ENCODE data around the gene ENDOV. TPM values are rescaled to one million over a fixed set of nuclear protein-coding genes. Genes with fewer than 3 reads are reported as not detected.

Gene ENDOV
- total and polyA plus RNA-seq, 2 of the 13 experiments (the other 11 are each of a cell fraction or from before 2014, with no cell fraction given), result 15.1 to 17.1 TPM

GRCh38 chr17:80453998-80454556 is 39.1 kb downstream of the ENDOV start (continued):
- TF ChIP-seq, protein P1, sequence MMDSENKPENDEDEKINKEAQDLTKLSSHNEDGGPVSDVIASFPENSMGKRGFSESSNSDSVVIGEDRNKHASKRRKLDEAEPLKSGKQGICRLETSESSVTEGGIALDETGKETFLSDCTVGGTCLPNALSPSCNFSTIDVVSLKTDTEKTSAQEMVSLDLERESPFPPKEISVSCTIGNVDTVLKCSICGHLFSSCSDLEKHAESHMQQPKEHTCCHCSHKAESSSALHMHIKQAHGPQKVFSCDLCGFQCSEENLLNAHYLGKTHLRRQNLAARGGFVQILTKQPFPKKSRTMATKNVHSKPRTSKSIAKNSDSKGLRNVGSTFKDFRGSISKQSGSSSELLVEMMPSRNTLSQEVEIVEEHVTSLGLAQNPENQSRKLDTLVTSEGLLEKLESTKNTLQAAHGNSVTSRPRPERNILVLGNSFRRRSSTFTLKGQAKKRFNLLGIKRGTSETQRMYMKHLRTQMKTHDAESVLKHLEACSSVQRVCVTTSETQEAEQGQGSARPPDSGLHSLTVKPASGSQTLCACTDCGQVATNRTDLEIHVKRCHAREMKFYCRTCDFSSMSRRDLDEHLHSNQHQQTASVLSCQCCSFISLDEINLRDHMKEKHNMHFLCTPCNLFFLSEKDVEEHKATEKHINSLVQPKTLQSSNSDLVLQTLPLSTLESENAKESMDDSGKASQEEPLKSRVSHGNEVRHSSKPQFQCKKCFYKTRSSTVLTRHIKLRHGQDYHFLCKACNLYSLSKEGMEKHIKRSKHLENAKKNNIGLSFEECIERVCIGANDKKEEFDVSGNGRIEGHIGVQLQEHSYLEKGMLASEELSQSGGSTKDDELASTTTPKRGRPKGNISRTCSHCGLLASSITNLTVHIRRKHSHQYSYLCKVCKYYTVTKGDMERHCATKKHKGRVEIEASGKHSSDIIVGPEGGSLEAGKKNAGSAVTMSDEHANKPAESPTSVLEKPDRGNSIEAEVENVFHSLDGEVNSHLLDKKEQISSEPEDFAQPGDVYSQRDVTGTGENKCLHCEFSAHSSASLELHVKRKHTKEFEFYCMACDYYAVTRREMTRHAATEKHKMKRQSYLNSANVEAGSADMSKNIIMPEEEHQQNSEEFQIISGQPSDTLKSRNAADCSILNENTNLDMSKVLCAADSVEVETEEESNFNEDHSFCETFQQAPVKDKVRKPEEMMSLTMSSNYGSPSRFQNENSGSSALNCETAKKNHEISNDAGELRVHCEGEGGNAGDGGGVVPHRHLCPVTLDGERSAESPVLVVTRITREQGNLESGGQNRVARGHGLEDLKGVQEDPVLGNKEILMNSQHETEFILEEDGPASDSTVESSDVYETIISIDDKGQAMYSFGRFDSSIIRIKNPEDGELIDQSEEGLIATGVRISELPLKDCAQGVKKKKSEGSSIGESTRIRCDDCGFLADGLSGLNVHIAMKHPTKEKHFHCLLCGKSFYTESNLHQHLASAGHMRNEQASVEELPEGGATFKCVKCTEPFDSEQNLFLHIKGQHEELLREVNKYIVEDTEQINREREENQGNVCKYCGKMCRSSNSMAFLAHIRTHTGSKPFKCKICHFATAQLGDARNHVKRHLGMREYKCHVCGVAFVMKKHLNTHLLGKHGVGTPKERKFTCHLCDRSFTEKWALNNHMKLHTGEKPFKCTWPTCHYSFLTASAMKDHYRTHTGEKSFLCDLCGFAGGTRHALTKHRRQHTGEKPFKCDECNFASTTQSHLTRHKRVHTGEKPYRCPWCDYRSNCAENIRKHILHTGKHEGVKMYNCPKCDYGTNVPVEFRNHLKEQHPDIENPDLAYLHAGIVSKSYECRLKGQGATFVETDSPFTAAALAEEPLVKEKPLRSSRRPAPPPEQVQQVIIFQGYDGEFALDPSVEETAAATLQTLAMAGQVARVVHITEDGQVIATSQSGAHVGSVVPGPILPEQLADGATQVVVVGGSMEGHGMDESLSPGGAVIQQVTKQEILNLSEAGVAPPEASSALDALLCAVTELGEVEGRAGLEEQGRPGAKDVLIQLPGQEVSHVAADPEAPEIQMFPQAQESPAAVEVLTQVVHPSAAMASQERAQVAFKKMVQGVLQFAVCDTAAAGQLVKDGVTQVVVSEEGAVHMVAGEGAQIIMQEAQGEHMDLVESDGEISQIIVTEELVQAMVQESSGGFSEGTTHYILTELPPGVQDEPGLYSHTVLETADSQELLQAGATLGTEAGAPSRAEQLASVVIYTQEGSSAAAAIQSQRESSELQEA (CRISPR knock-in tag; IDR thresholded peaks at IDR 0.05; ENCODE audit: not compliant biosample characterization), result no peak
- TF ChIP-seq KLF16 (CRISPR knock-in tag; IDR thresholded peaks at IDR 0.05) (peak in 1 of 2 experiments; percentile 11; a peak in 1 of 4 replicates), KLF6 (CRISPR knock-in tag; IDR thresholded peaks at IDR 0.05) (no peak), ZFP36L1 (CRISPR knock-in tag; IDR thresholded peaks at IDR 0.05) (no peak; the same call in 1 of the 2 replicates), KAT8 (CRISPR knock-in tag; IDR thresholded peaks at IDR 0.05) (no peak), ZNF878 (CRISPR knock-in tag; IDR thresholded peaks at IDR 0.05) (no peak), TMF1 (CRISPR knock-in tag; IDR thresholded peaks at IDR 0.05; ENCODE audit: low read depth) (no peak), SUZ12 (IDR thresholded peaks at IDR 0.05; ENCODE audit: low read depth, low read length) (no peak), TBP (CRISPR knock-in tag; IDR thresholded peaks at IDR 0.05) (no peak), ZNF605 (CRISPR knock-in tag; IDR thresholded peaks at IDR 0.05) (no peak), KDM5B (CRISPR knock-in tag; IDR thresholded peaks at IDR 0.05; ENCODE audit: borderline replicate concordance) (no peak), ZMYM2 (CRISPR knock-in tag; IDR thresholded peaks at IDR 0.05) (peak; percentile 96), ZNF30 (CRISPR knock-in tag; IDR thresholded peaks at IDR 0.05) (peak; percentile 97), ZNF225 (CRISPR knock-in tag; IDR thresholded peaks at IDR 0.05) (no peak)
- TF ChIP-seq, protein P2, sequence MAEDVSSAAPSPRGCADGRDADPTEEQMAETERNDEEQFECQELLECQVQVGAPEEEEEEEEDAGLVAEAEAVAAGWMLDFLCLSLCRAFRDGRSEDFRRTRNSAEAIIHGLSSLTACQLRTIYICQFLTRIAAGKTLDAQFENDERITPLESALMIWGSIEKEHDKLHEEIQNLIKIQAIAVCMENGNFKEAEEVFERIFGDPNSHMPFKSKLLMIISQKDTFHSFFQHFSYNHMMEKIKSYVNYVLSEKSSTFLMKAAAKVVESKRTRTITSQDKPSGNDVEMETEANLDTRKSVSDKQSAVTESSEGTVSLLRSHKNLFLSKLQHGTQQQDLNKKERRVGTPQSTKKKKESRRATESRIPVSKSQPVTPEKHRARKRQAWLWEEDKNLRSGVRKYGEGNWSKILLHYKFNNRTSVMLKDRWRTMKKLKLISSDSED (CRISPR knock-in tag; IDR thresholded peaks at IDR 0.05), result no peak; the same call in 1 of the 2 replicates
- TF ChIP-seq, protein P3, sequence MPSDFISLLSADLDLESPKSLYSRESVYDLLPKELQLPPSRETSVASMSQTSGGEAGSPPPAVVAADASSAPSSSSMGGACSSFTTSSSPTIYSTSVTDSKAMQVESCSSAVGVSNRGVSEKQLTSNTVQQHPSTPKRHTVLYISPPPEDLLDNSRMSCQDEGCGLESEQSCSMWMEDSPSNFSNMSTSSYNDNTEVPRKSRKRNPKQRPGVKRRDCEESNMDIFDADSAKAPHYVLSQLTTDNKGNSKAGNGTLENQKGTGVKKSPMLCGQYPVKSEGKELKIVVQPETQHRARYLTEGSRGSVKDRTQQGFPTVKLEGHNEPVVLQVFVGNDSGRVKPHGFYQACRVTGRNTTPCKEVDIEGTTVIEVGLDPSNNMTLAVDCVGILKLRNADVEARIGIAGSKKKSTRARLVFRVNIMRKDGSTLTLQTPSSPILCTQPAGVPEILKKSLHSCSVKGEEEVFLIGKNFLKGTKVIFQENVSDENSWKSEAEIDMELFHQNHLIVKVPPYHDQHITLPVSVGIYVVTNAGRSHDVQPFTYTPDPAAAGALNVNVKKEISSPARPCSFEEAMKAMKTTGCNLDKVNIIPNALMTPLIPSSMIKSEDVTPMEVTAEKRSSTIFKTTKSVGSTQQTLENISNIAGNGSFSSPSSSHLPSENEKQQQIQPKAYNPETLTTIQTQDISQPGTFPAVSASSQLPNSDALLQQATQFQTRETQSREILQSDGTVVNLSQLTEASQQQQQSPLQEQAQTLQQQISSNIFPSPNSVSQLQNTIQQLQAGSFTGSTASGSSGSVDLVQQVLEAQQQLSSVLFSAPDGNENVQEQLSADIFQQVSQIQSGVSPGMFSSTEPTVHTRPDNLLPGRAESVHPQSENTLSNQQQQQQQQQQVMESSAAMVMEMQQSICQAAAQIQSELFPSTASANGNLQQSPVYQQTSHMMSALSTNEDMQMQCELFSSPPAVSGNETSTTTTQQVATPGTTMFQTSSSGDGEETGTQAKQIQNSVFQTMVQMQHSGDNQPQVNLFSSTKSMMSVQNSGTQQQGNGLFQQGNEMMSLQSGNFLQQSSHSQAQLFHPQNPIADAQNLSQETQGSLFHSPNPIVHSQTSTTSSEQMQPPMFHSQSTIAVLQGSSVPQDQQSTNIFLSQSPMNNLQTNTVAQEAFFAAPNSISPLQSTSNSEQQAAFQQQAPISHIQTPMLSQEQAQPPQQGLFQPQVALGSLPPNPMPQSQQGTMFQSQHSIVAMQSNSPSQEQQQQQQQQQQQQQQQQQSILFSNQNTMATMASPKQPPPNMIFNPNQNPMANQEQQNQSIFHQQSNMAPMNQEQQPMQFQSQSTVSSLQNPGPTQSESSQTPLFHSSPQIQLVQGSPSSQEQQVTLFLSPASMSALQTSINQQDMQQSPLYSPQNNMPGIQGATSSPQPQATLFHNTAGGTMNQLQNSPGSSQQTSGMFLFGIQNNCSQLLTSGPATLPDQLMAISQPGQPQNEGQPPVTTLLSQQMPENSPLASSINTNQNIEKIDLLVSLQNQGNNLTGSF (CRISPR knock-in tag; IDR thresholded peaks at IDR 0.05), result no peak; the same call in 1 of the 2 replicates
